ENCODE measurements around the gene TCF4.

- TF ChIP-seq CTCF (IDR thresholded peaks at IDR 0.05) (no peak), POLR2A (IDR thresholded peaks at IDR 0.05) (no peak)
Observed at GRCh38 chr18:55236150-55236931, 351.7 kb downstream of the TCF4 start.

Measured in sigmoid colon (tissue), 3 donors.